COR-L47 (cell line): ENCODE results near the gene PTPRD.
A peak's percentile ranks its signal among the peaks of the same experiment; 100 is the strongest.

Experiments used
- DNase-seq: peaks from one replicate; lab custom pipeline; 2025; lab: John Stamatoyannopoulos, UW

PTPRD gene

GRCh38 chr9:8640761-8641160 is 1972.0 kb downstream of the PTPRD start:
- no peak for DNase-seq

- DNase-seq = no peak
Measured at GRCh38 chr9:8637626-8638025, 1975.2 kb downstream of the PTPRD start.

- no peak for DNase-seq
Measured at GRCh38 chr9:8633784-8634183, 1979.0 kb downstream of the PTPRD start.

- no peak for DNase-seq
Measured at GRCh38 chr9:8632493-8632892, 1980.3 kb downstream of the PTPRD start.

GRCh38 chr9:8628791-8629190 is 1984.0 kb downstream of the PTPRD start:
- DNase-seq = no peak

GRCh38 chr9:8627976-8628679 is 1984.7 kb downstream of the PTPRD start:
- peak; percentile 97 for DNase-seq

- no peak for DNase-seq
Measured at GRCh38 chr9:8622871-8623270, 1989.9 kb downstream of the PTPRD start.

GRCh38 chr9:8622222-8622802 is 1990.5 kb downstream of the PTPRD start:
- DNase-seq = no peak

GRCh38 chr9:8621416-8621815 is 1991.4 kb downstream of the PTPRD start:
- DNase-seq = no peak

- no peak for DNase-seq
Measured at GRCh38 chr9:8616414-8616813, 1996.4 kb downstream of the PTPRD start.

GRCh38 chr9:8614926-8615440 is 1997.8 kb downstream of the PTPRD start:
- no peak for DNase-seq

- no peak for DNase-seq
Measured at GRCh38 chr9:8613346-8613825, 1999.4 kb downstream of the PTPRD start.

GRCh38 chr9:8611153-8611552 is 2001.6 kb downstream of the PTPRD start:
- no peak for DNase-seq

GRCh38 chr9:8610256-8610655 is 2002.5 kb downstream of the PTPRD start:
- DNase-seq = no peak

GRCh38 chr9:8605096-8605495 is 2007.7 kb downstream of the PTPRD start:
- DNase-seq = no peak

GRCh38 chr9:8604201-8604600 is 2008.6 kb downstream of the PTPRD start:
- no peak for DNase-seq

GRCh38 chr9:8600914-8601680 is 2011.7 kb downstream of the PTPRD start:
- DNase-seq = no peak

GRCh38 chr9:8599937-8600336 is 2012.9 kb downstream of the PTPRD start:
- no peak for DNase-seq

GRCh38 chr9:8589476-8589875 is 2023.3 kb downstream of the PTPRD start:
- DNase-seq = no peak

GRCh38 chr9:8585036-8585435 is 2027.8 kb downstream of the PTPRD start:
- no peak for DNase-seq

- DNase-seq = no peak
Measured at GRCh38 chr9:8579661-8580060, 2033.1 kb downstream of the PTPRD start.

GRCh38 chr9:8576741-8577140 is 2036.1 kb downstream of the PTPRD start:
- DNase-seq = no peak

- DNase-seq = no peak
Measured at GRCh38 chr9:8574846-8575245, 2038.0 kb downstream of the PTPRD start.
